GM12874 (cell line): ENCODE measurements around the gene ANKFN1.

ENCODE experiments used
- TF ChIP-seq, protein P1 (sequence below): IDR thresholded peaks from 2 replicates; pipeline ENCODE4 v1.5.1; 2011; ENCODE audit warnings: low read depth, mild to moderate bottlenecking, control low read depth, low read length, moderate library complexity; ENCODE audit not compliant: insufficient read depth

Gene ANKFN1

DNA sequence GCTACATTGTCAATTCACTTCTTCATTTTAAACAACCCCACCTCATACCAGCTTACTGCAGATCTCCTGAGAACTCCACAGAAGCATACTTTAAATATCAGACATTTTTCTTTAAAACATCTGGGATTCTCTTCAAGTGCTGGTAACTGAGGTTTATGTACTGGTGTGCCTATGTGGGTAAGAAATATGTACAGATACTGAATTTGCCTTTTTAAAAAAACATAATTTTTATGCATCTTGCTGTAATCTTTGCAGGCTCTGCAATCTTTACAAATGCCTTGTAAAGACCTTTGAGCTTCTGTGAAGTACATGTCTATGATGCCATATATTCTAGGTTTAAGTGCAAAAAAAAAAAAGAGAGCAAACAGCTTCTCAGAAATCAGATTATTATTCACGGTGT is 312.6 kb downstream of the ANKFN1 start:
- TF ChIP-seq, protein P1, sequence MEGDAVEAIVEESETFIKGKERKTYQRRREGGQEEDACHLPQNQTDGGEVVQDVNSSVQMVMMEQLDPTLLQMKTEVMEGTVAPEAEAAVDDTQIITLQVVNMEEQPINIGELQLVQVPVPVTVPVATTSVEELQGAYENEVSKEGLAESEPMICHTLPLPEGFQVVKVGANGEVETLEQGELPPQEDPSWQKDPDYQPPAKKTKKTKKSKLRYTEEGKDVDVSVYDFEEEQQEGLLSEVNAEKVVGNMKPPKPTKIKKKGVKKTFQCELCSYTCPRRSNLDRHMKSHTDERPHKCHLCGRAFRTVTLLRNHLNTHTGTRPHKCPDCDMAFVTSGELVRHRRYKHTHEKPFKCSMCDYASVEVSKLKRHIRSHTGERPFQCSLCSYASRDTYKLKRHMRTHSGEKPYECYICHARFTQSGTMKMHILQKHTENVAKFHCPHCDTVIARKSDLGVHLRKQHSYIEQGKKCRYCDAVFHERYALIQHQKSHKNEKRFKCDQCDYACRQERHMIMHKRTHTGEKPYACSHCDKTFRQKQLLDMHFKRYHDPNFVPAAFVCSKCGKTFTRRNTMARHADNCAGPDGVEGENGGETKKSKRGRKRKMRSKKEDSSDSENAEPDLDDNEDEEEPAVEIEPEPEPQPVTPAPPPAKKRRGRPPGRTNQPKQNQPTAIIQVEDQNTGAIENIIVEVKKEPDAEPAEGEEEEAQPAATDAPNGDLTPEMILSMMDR, result no peak

- TF ChIP-seq, protein P1, result no peak
Measured at GRCh38 chr17:56468840-56469239, 315.6 kb downstream of the ANKFN1 start.

DNA sequence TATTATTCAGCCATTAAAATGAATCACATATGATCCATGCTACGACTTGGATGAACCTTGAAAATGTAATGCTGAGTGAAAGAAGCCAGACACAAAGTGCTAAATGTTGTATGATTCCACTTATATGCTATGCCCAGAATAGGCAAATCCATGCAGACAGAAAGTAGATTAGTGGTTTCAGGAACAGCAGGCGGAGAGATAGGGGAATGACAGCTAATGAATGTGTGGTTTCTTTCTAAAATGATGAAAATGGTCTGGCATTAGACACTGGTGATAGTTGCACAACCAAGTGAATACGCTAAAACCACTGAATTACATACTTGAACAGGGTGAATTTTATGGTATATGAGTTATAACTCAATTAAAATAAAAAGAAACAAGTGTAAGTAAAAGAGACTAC is 318.4 kb downstream of the ANKFN1 start:
- TF ChIP-seq, protein P1, result no peak

GRCh38 chr17:56475116-56475515 is 321.8 kb downstream of the ANKFN1 start:
- TF ChIP-seq, protein P1, result no peak

DNA sequence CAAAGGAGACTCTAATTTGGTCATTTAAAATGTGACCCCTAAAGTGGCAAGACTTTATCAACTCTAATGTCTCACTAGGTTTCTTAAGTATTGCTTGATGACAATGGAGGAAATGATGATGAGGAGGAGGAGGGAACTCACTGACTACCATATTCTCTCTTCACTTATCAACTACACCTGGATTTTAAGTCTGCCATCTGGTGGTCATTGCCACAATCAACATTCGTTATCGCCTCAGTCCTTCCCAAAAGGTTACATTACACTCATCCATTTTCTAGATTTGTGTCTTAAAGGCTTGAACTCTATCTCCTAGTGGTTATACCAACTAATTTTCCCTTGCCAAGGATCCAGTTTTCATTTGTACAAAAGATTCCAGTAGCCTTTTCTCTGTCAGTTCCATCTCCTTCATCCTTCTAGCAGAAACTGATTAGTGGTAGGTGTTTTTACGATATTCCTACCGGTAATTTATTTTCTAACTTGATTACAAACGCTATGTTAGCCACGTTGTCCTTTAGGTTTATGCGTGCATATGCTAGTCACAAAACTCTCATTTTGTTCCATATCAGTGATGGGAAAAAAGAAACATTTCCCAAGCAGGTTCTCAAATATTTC is 325.7 kb downstream of the ANKFN1 start:
- TF ChIP-seq, protein P1, result peak; percentile 55; the same call in 1 of the 2 replicates

DNA sequence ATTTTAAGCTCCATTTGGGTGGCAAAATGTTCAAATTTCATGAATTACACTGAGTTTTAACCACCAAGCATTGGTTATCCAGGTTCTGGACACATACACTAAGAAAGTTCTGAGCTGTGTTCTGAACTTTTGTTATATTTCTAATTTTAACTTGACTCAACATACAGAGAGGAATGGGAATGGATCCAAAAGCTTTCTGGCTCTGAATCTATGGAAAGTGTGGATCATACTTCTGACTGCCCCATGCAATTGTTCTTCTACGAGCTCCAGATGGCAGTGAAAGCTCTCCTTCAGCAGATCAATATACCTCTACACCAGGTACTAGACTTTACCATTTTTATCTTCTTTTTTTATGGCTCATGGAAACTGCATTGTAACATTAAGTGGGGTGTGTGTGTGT is 327.2 kb downstream of the ANKFN1 start:
- TF ChIP-seq, protein P1, result no peak

- TF ChIP-seq, protein P1, result no peak
Measured at GRCh38 chr17:56481659-56482058, 328.4 kb downstream of the ANKFN1 start.
